Liver (tissue), 9 donors: Measurements from ENCODE around the gene NR3C1. TPM values are rescaled to one million over a fixed set of nuclear protein-coding genes. Genes with fewer than 3 reads are reported as not detected.

Experiments used
- DNase-seq: peaks from one replicate; pipeline ENCODE4 v3.0.0-alpha.2; 2017; ENCODE audit warnings: low spot score
- H3K27ac ChIP-seq, 2 donors: one replicate each; pipeline ENCODE4 v1.7.0; 2013; ENCODE audit warnings: inconsistent platforms in 2 of 2, low read length in 2 of 2, control low read depth in 1 of 2, low read depth in 1 of 2, mild to moderate bottlenecking in 1 of 2
- H3K27me3 ChIP-seq, 4 donors: one replicate each; pipeline versions ENCODE4 v1.6.1 to v1.7.0; 2013; ENCODE audit warnings: low read length in 3 of 4, inconsistent platforms in 1 of 4, mild to moderate bottlenecking in 1 of 4, moderate library complexity in 1 of 4; ENCODE audit not compliant: control insufficient read depth in 4 of 4, insufficient read depth in 4 of 4
- H3K36me3 ChIP-seq, 4 donors: one replicate each; pipeline versions ENCODE4 v1.6.1 to v1.7.0; 2013; ENCODE audit warnings: low read length in 3 of 4, mild to moderate bottlenecking in 3 of 4, low read depth in 1 of 4, moderate library complexity in 1 of 4; ENCODE audit not compliant: control insufficient read depth in 4 of 4, insufficient read depth in 3 of 4
- H3K4me1 ChIP-seq, 4 donors: one replicate each; pipeline versions ENCODE4 v1.6.1 to v1.7.0; 2013; ENCODE audit warnings: low read length in 3 of 4, mild to moderate bottlenecking in 3 of 4, moderate library complexity in 1 of 4; ENCODE audit not compliant: control insufficient read depth in 4 of 4, insufficient read depth in 4 of 4
- H3K4me3 ChIP-seq, 3 donors: one replicate each; pipeline versions ENCODE4 v1.6.1 to v1.7.0; 2013; ENCODE audit warnings: low read length in 3 of 3, control low read depth in 1 of 3, low read depth in 1 of 3, mild to moderate bottlenecking in 1 of 3
- H3K9ac ChIP-seq, 2 donors: one replicate each; pipeline ENCODE4 v1.7.0; 2013; ENCODE audit warnings: low read length in 2 of 2, mild to moderate bottlenecking in 2 of 2, moderate library complexity in 2 of 2, control low read depth in 1 of 2, low read depth in 1 of 2
- H3K9me3 ChIP-seq, 4 donors: one replicate each; pipeline versions ENCODE4 v1.6.1 to v1.7.0; 2013; ENCODE audit warnings: low read length in 3 of 4; ENCODE audit not compliant: control insufficient read depth in 4 of 4
- FOXA1 ChIP-seq: IDR thresholded peaks from 2 replicates; pipeline ENCODE4 v1.6.1; 2016; ENCODE audit warnings: antibody characterized with exemption
- FOXA2 ChIP-seq: IDR thresholded peaks from 2 replicates; pipeline ENCODE4 v1.6.1; 2016; ENCODE audit warnings: antibody characterized with exemption
- GABPA ChIP-seq, 2 donors: IDR thresholded peaks in 1 of 2; conservative IDR thresholded peaks in 1 of 2; 2 replicates each; pipeline ENCODE4 v1.6.1; 2016; ENCODE audit warnings: antibody characterized with exemption in 2 of 2, mild to moderate bottlenecking in 1 of 2, moderate library complexity in 1 of 2
- HNF4A ChIP-seq, 2 donors: conservative IDR thresholded peaks; 2 replicates each; pipeline ENCODE4 v1.6.1; 2016; ENCODE audit warnings: antibody characterized with exemption in 2 of 2, mild to moderate bottlenecking in 2 of 2
- HNF4G ChIP-seq: IDR thresholded peaks from 2 replicates; pipeline ENCODE4 v1.6.1; 2016; ENCODE audit warnings: antibody characterized with exemption
- JUND ChIP-seq, 2 donors: IDR thresholded peaks; 2 replicates each; pipeline ENCODE4 v1.6.1; 2016; ENCODE audit warnings: antibody characterized with exemption in 2 of 2
- MAX ChIP-seq: IDR thresholded peaks from 2 replicates; pipeline ENCODE4 v1.6.1; 2016; ENCODE audit warnings: antibody characterized with exemption
- NR2F2 ChIP-seq: IDR thresholded peaks from 2 replicates; pipeline ENCODE4 v1.6.1; 2016; ENCODE audit warnings: antibody characterized with exemption
- RAD21 ChIP-seq, 2 donors: IDR thresholded peaks; 2 replicates each; pipeline ENCODE4 v1.6.1; 2016; ENCODE audit warnings: antibody characterized with exemption in 2 of 2, mild to moderate bottlenecking in 2 of 2
- RXRA ChIP-seq, 2 donors: IDR thresholded peaks; 2 replicates each; pipeline ENCODE4 v1.6.1; 2017 to 2018; ENCODE audit warnings: antibody characterized with exemption in 2 of 2, mild to moderate bottlenecking in 1 of 2
- SP1 ChIP-seq: IDR thresholded peaks from 2 replicates; pipeline ENCODE4 v1.6.1; 2018; ENCODE audit warnings: antibody characterized with exemption, mild to moderate bottlenecking
- TAF1 ChIP-seq: conservative IDR thresholded peaks from 2 replicates; pipeline ENCODE4 v1.6.1; 2016; ENCODE audit warnings: antibody characterized with exemption, mild to moderate bottlenecking
- WGBS: extraction: QIAGEN DNeasy Blood & Tissue Kit; methylation state at CpG from one replicate; pipeline ENCODE4 v1.1.7; 2013; 5-methylcytosine and 5-hydroxymethylcytosine counted together
- polyA plus RNA-seq, 2 donors: library from polyadenylated mRNA; stranded (reverse) in 1 of 2; unstranded in 1 of 2; fragments of 200-250 nt in 1 of 2; fragments of >200 nt in 1 of 2; fragmentation: Nextera tagmentation in 1 of 2; extraction: Ambion mirVana in 1 of 2; gene quantifications; one replicate each; pipeline versions ENCODE4 v1.2.1 to v1.2.3, GENCODE V29; 2013 to 2015
- total RNA-seq, 2 donors: library from RNA; depleted of rRNA; stranded (reverse); fragments of >200 nt; gene quantifications; one replicate each; pipeline ENCODE4 v1.2.3, GENCODE V29; 2014
- TF ChIP-seq, protein P1 (sequence below): IDR thresholded peaks from 2 replicates; pipeline ENCODE4 v1.6.1; 2016; ENCODE audit warnings: antibody characterized with exemption, mild to moderate bottlenecking
- TF ChIP-seq, protein P2 (sequence below): IDR thresholded peaks from 2 replicates; pipeline ENCODE4 v1.6.1; 2016; ENCODE audit warnings: antibody characterized with exemption
- donor health status: healthy.
- donor health status: healthy.
- donor health status: healthy.
- donor health status: healthy.
- donor health status: healthy.

NR3C1 gene
- total and polyA plus RNA-seq, 4 donors, result 24.5 to 36.4 (median 29.0) TPM

- Histone ChIP-seq H3K27me3 (no peaks in the 10 kb centered on the region), H3K36me3 (no peaks in the 10 kb centered on the region), H3K27ac (no peak overlapping the region), H3K9me3 (no peaks in the 10 kb centered on the region), H3K9ac (no peak overlapping the region), H3K4me1 (peaks cover 0 to 3% (median 0%) of the 10 kb centered on the region in 4 donors), H3K4me3 (no peak overlapping the region)
- TF ChIP-seq FOXA2 (no peak), JUND (IDR thresholded peaks at IDR 0.05) (no peak), GABPA (IDR thresholded peaks at IDR 0.05 in 1 of 2, conservative IDR thresholded peaks at IDR 0.05 in 1 of 2) (no peak), FOXA1 (no peak), TAF1 (no peak), HNF4A (conservative IDR thresholded peaks at IDR 0.05) (no peak), RAD21 (IDR thresholded peaks at IDR 0.05) (no peak), HNF4G (no peak), SP1 (no peak)
- TF ChIP-seq, protein P1, sequence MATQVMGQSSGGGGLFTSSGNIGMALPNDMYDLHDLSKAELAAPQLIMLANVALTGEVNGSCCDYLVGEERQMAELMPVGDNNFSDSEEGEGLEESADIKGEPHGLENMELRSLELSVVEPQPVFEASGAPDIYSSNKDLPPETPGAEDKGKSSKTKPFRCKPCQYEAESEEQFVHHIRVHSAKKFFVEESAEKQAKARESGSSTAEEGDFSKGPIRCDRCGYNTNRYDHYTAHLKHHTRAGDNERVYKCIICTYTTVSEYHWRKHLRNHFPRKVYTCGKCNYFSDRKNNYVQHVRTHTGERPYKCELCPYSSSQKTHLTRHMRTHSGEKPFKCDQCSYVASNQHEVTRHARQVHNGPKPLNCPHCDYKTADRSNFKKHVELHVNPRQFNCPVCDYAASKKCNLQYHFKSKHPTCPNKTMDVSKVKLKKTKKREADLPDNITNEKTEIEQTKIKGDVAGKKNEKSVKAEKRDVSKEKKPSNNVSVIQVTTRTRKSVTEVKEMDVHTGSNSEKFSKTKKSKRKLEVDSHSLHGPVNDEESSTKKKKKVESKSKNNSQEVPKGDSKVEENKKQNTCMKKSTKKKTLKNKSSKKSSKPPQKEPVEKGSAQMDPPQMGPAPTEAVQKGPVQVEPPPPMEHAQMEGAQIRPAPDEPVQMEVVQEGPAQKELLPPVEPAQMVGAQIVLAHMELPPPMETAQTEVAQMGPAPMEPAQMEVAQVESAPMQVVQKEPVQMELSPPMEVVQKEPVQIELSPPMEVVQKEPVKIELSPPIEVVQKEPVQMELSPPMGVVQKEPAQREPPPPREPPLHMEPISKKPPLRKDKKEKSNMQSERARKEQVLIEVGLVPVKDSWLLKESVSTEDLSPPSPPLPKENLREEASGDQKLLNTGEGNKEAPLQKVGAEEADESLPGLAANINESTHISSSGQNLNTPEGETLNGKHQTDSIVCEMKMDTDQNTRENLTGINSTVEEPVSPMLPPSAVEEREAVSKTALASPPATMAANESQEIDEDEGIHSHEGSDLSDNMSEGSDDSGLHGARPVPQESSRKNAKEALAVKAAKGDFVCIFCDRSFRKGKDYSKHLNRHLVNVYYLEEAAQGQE, result no peak
- no peak for DNase-seq
- 89% methylated on average over 2 of the region's 2 CpGs for WGBS
These were observed 38.9 kb upstream of the NR3C1 start for GRCh38 chr5:143442385-143442784.

DNA sequence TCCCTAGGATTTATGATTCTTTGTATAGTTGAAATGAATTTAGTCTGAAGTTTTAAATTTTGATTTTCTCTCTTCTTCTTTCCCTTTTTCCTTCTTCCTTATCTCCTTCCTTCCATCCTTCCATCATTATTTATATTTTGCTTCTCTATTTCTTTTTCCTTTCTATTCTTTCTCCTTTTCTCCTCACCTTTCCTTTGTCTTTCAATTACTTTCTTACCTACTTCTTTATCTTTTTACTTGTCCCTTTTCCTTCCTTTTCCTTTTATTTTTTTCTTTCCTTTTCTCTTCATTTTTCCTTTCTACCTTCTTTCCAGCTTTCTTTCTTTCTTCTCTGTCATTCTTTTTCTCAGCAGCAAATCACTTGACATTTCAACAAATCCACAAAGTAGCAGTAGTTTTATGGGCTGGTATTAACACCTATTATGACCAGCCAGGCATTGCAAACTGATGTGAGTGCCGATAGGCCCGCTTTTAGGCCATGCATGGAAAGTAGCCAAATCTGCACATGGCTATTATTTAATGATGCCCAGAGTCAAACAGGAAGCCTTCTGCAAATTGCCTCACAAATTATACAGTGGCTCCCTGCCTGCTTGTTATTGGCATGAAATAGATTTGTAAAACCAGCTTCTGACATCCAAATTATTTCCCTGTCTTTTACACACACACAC lies 37.1 kb upstream of the NR3C1 start:
- H3K9ac ChIP-seq, result no peak overlapping the region
- H3K4me1 ChIP-seq, result peaks cover 0 to 3% (median 2%) of the 10 kb centered on the region in 4 donors
- TF ChIP-seq, protein P2, sequence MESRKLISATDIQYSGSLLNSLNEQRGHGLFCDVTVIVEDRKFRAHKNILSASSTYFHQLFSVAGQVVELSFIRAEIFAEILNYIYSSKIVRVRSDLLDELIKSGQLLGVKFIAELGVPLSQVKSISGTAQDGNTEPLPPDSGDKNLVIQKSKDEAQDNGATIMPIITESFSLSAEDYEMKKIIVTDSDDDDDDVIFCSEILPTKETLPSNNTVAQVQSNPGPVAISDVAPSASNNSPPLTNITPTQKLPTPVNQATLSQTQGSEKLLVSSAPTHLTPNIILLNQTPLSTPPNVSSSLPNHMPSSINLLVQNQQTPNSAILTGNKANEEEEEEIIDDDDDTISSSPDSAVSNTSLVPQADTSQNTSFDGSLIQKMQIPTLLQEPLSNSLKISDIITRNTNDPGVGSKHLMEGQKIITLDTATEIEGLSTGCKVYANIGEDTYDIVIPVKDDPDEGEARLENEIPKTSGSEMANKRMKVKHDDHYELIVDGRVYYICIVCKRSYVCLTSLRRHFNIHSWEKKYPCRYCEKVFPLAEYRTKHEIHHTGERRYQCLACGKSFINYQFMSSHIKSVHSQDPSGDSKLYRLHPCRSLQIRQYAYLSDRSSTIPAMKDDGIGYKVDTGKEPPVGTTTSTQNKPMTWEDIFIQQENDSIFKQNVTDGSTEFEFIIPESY, result no peak
- TF ChIP-seq RXRA (IDR thresholded peaks at IDR 0.05) (no peak), NR2F2 (no peak), MAX (peak; percentile 15)
- H3K27ac ChIP-seq, result no peak overlapping the region
- no peaks in the 10 kb centered on the region for H3K36me3 ChIP-seq
- WGBS, result 40% methylated on average over 2 of the region's 2 CpGs
- H3K4me3 ChIP-seq, result no peak overlapping the region
- no peaks in the 10 kb centered on the region for H3K9me3 ChIP-seq
- no peaks in the 10 kb centered on the region for H3K27me3 ChIP-seq
- DNase-seq, result no peak
